GM12878 (cell line): Measurements from ENCODE around the gene CRTAP.

Experiments used
- MYC ChIP-seq: IDR thresholded peaks from 2 replicates; pipeline ENCODE4 v1.6.1; 2011; ENCODE audit warnings: mild to moderate bottlenecking, low read length, moderate library complexity, inconsistent platforms; ENCODE audit not compliant: insufficient read depth, insufficient replicate concordance, insufficient read length, severe bottlenecking
- NR2C2 ChIP-seq: IDR thresholded peaks from 2 replicates; pipeline ENCODE4 v1.6.1; 2011; ENCODE audit warnings: borderline replicate concordance, low read depth; ENCODE audit not compliant: control insufficient read depth, insufficient read length
- YY1 ChIP-seq: IDR thresholded peaks from 2 replicates; pipeline ENCODE4 v1.6.1; 2011; ENCODE audit warnings: low read depth, mild to moderate bottlenecking, low read length
- TF ChIP-seq, protein P1 (sequence below), 3 experiments: IDR thresholded peaks in 2 of 3; conservative IDR thresholded peaks in 1 of 3; 2 replicates each; pipeline ENCODE4 v1.5.1; 2011; ENCODE audit warnings: low read depth in 3 of 3, low read length in 3 of 3, mild to moderate bottlenecking in 3 of 3, control low read depth in 2 of 3, moderate library complexity in 2 of 3, inconsistent platforms in 1 of 3, mixed read lengths in 1 of 3; ENCODE audit not compliant: control insufficient read depth in 2 of 3, insufficient read depth in 1 of 3; ENCODE audit errors: extremely low read depth in 1 of 3

- no peak for TF ChIP-seq YY1
- no peak for TF ChIP-seq MYC
- TF ChIP-seq NR2C2 = no peak
- TF ChIP-seq, protein P1, sequence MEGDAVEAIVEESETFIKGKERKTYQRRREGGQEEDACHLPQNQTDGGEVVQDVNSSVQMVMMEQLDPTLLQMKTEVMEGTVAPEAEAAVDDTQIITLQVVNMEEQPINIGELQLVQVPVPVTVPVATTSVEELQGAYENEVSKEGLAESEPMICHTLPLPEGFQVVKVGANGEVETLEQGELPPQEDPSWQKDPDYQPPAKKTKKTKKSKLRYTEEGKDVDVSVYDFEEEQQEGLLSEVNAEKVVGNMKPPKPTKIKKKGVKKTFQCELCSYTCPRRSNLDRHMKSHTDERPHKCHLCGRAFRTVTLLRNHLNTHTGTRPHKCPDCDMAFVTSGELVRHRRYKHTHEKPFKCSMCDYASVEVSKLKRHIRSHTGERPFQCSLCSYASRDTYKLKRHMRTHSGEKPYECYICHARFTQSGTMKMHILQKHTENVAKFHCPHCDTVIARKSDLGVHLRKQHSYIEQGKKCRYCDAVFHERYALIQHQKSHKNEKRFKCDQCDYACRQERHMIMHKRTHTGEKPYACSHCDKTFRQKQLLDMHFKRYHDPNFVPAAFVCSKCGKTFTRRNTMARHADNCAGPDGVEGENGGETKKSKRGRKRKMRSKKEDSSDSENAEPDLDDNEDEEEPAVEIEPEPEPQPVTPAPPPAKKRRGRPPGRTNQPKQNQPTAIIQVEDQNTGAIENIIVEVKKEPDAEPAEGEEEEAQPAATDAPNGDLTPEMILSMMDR (IDR thresholded peaks at IDR 0.05 in 2 of 3, conservative IDR thresholded peaks at IDR 0.05 in 1 of 3; ENCODE audit: control insufficient read depth in 2 of 3, extremely low read depth in 1 of 3, insufficient read depth in 1 of 3, low read depth in 3 of 3, low read length in 3 of 3) = no peak
Observed at GRCh38 chr3:33117461-33117860, 3.6 kb downstream of the CRTAP start.
